Dendritic cell treated with granulocyte-macrophage colony-stimulating factor and Interleukin-4, amounts not matched to agents 40 ng/mL and 50 ng/mL, for 4 days (primary cell): ENCODE results near the gene CARMIL3.
A peak's percentile ranks its signal among the peaks of the same experiment; 100 is the strongest.

Source experiments
- H3K27ac Mint-ChIP-seq: one replicate; pipeline ENCODE4 v1.8.0; 2022; ENCODE audit warnings: mild to moderate bottlenecking, mixed read lengths
- H3K27me3 Mint-ChIP-seq: one replicate; pipeline ENCODE4 v1.8.0; 2022; ENCODE audit warnings: mild to moderate bottlenecking, mixed read lengths
- H3K36me3 Mint-ChIP-seq: one replicate; pipeline ENCODE4 v1.8.0; 2022; ENCODE audit warnings: low read depth, mixed read lengths
- H3K4me1 Mint-ChIP-seq: one replicate; pipeline ENCODE4 v1.8.0; 2022; ENCODE audit warnings: low read depth, mixed read lengths
- H3K4me3 Mint-ChIP-seq: one replicate; pipeline ENCODE4 v1.8.0; 2022; ENCODE audit warnings: mild to moderate bottlenecking, moderate library complexity, mixed read lengths
- H3K9me3 Mint-ChIP-seq: one replicate; pipeline ENCODE4 v1.8.0; 2022; ENCODE audit warnings: mixed read lengths
- intact Hi-C: fragments of 100-400 bp; cut with micrococcal nuclease; formaldehyde crosslinking; loops from one replicate; pipeline ENCODE4 v1.15.0; 2022

Gene CARMIL3

GRCh38 chr14:24052656-24053547 lies 1.1 kb downstream of the CARMIL3 start:
- Mint-ChIP-seq H3K4me3 (peak overlapping the region; percentile 78), H3K4me1 (peaks cover 54% of the 10 kb centered on the region), H3K27me3 (peaks cover 40% of the 10 kb centered on the region), H3K36me3 (no peaks in the 10 kb centered on the region), H3K9me3 (no peaks in the 10 kb centered on the region), H3K27ac (no peak overlapping the region)
- intact Hi-C loops = no loop called here

GRCh38 chr14:24053548-24054323 lies 1.9 kb downstream of the CARMIL3 start:
- H3K4me3 Mint-ChIP-seq = no peak overlapping the region
- no peak overlapping the region for H3K27ac Mint-ChIP-seq
- H3K9me3 Mint-ChIP-seq = no peaks in the 10 kb centered on the region
- no peaks in the 10 kb centered on the region for H3K36me3 Mint-ChIP-seq
- peaks cover 46% of the 10 kb centered on the region for H3K4me1 Mint-ChIP-seq
- H3K27me3 Mint-ChIP-seq = peaks cover 40% of the 10 kb centered on the region
- intact Hi-C loops = no loop called here

GRCh38 chr14:24054324-24054641 lies 2.5 kb downstream of the CARMIL3 start:
- H3K36me3 Mint-ChIP-seq = no peaks in the 10 kb centered on the region
- intact Hi-C loops = no loop called here
- peaks cover 40% of the 10 kb centered on the region for H3K27me3 Mint-ChIP-seq
- H3K9me3 Mint-ChIP-seq = no peaks in the 10 kb centered on the region
- H3K4me1 Mint-ChIP-seq = peaks cover 40% of the 10 kb centered on the region
- H3K4me3 Mint-ChIP-seq = no peak overlapping the region
- H3K27ac Mint-ChIP-seq = no peak overlapping the region

GRCh38 chr14:24054646-24055045 lies 2.8 kb downstream of the CARMIL3 start:
- Mint-ChIP-seq H3K27ac (no peak overlapping the region), H3K36me3 (no peaks in the 10 kb centered on the region), H3K9me3 (no peaks in the 10 kb centered on the region), H3K27me3 (peaks cover 40% of the 10 kb centered on the region), H3K4me1 (peaks cover 36% of the 10 kb centered on the region), H3K4me3 (no peak overlapping the region)
- intact Hi-C loops = loop anchor here (5.0 kb wide), 1 partner anchor 108 kb away; the partner anchor contains the start of gene IRF9

GRCh38 chr14:24055971-24056799 lies 4.4 kb downstream of the CARMIL3 start:
- Mint-ChIP-seq H3K27me3 (peaks cover 38% of the 10 kb centered on the region), H3K4me3 (no peak overlapping the region), H3K27ac (no peak overlapping the region), H3K4me1 (peaks cover 24% of the 10 kb centered on the region), H3K36me3 (no peaks in the 10 kb centered on the region), H3K9me3 (no peaks in the 10 kb centered on the region)
- intact Hi-C loops = loop anchor here (5.0 kb wide), 1 partner anchor 106 kb away; the partner anchor contains the start of gene IRF9

GRCh38 chr14:24056800-24057184 lies 5.0 kb downstream of the CARMIL3 start:
- Mint-ChIP-seq H3K36me3 (no peaks in the 10 kb centered on the region), H3K9me3 (no peaks in the 10 kb centered on the region), H3K4me3 (no peak overlapping the region), H3K4me1 (peaks cover 18% of the 10 kb centered on the region), H3K27me3 (peaks cover 38% of the 10 kb centered on the region), H3K27ac (no peak overlapping the region)
- intact Hi-C loops = loop anchor here (5.0 kb wide), 1 partner anchor 106 kb away; the partner anchor contains the start of gene IRF9

GRCh38 chr14:24057271-24057670 lies 5.5 kb downstream of the CARMIL3 start:
- Mint-ChIP-seq H3K36me3 (no peaks in the 10 kb centered on the region), H3K4me3 (no peak overlapping the region), H3K9me3 (no peaks in the 10 kb centered on the region), H3K4me1 (peaks cover 17% of the 10 kb centered on the region), H3K27me3 (peaks cover 38% of the 10 kb centered on the region), H3K27ac (no peak overlapping the region)
- intact Hi-C loops = loop anchor here (5.0 kb wide), 1 partner anchor 105 kb away; the partner anchor contains the start of gene IRF9

GRCh38 chr14:24057867-24058259 lies 6.1 kb downstream of the CARMIL3 start:
- Mint-ChIP-seq H3K4me3 (no peak overlapping the region), H3K4me1 (peaks cover 11% of the 10 kb centered on the region), H3K36me3 (no peaks in the 10 kb centered on the region), H3K27ac (no peak overlapping the region), H3K27me3 (peaks cover 34% of the 10 kb centered on the region), H3K9me3 (no peaks in the 10 kb centered on the region)
- intact Hi-C loops = loop anchor here (1.0 to 5.0 kb wide), 3 partner anchors 32 to 104 kb away; partner anchors contain the start of gene IRF9

- no peak overlapping the region for H3K4me3 Mint-ChIP-seq
- peaks cover 30% of the 10 kb centered on the region for H3K27me3 Mint-ChIP-seq
- intact Hi-C loops = loop anchor here (1.0 to 5.0 kb wide), 3 partner anchors 32 to 104 kb away; partner anchors contain the start of gene IRF9
Measured at GRCh38 chr14:24058260-24058950, 6.6 kb downstream of the CARMIL3 start.

GRCh38 chr14:24058951-24059475 lies 7.2 kb downstream of the CARMIL3 start:
- intact Hi-C loops = loop anchor here (1.0 to 5.0 kb wide), 3 partner anchors 31 to 103 kb away; partner anchors contain the start of gene IRF9
- peaks cover 24% of the 10 kb centered on the region for H3K27me3 Mint-ChIP-seq
- no peak overlapping the region for H3K27ac Mint-ChIP-seq
- H3K4me1 Mint-ChIP-seq = no peaks in the 10 kb centered on the region
- no peaks in the 10 kb centered on the region for H3K9me3 Mint-ChIP-seq
- H3K4me3 Mint-ChIP-seq = no peak overlapping the region
- no peaks in the 10 kb centered on the region for H3K36me3 Mint-ChIP-seq

More at GRCh38 chr14:24058260-24058950, 6.6 kb downstream of the CARMIL3 start:
- Mint-ChIP-seq H3K4me1 (peaks cover 5% of the 10 kb centered on the region), H3K36me3 (no peaks in the 10 kb centered on the region), H3K9me3 (no peaks in the 10 kb centered on the region), H3K27ac (no peak overlapping the region)

GRCh38 chr14:24059841-24060388 lies 8.1 kb downstream of the CARMIL3 start:
- intact Hi-C loops = loop anchor here (2.0 to 5.0 kb wide), 2 partner anchors 49 to 102 kb away; partner anchors contain the start of gene IRF9
- H3K9me3 Mint-ChIP-seq = no peaks in the 10 kb centered on the region
- no peaks in the 10 kb centered on the region for H3K36me3 Mint-ChIP-seq
- peaks cover 19% of the 10 kb centered on the region for H3K27me3 Mint-ChIP-seq
- H3K27ac Mint-ChIP-seq = no peak overlapping the region
- H3K4me1 Mint-ChIP-seq = no peaks in the 10 kb centered on the region
- H3K4me3 Mint-ChIP-seq = no peak overlapping the region

GRCh38 chr14:24060443-24060842 lies 8.6 kb downstream of the CARMIL3 start:
- H3K4me1 Mint-ChIP-seq = no peaks in the 10 kb centered on the region
- H3K27me3 Mint-ChIP-seq = peaks cover 14% of the 10 kb centered on the region
- no peaks in the 10 kb centered on the region for H3K9me3 Mint-ChIP-seq
- H3K4me3 Mint-ChIP-seq = no peak overlapping the region
- no peaks in the 10 kb centered on the region for H3K36me3 Mint-ChIP-seq
- no peak overlapping the region for H3K27ac Mint-ChIP-seq
- intact Hi-C loops = no loop called here
